Bronchial epithelial cell (primary cell): ENCODE measurements around the gene TGFBR3. TPM values are rescaled to one million over a fixed set of nuclear protein-coding genes. Genes with fewer than 3 reads are reported as not detected.

Source experiments
- DNase-seq: peaks from one replicate; pipeline ENCODE4 v3.0.0-alpha.2; 2010; ENCODE audit warnings: low read depth
- FAIRE-seq: peaks from 2 replicates; lab custom pipeline; 2011; peaks lifted over from hg19 to GRCh38; lab: Jason Lieb, UNC
- H3K27me3 ChIP-seq: 2 replicates; pipeline ENCODE4 v1.5.1; 2011; ENCODE audit warnings: low read length; ENCODE audit not compliant: control insufficient read depth, insufficient read depth
- H3K36me3 ChIP-seq: 2 replicates; pipeline ENCODE4 v1.5.1; 2011; ENCODE audit warnings: low read length; ENCODE audit not compliant: control insufficient read depth, insufficient read depth
- H3K4me3 ChIP-seq: 2 replicates; pipeline ENCODE4 v1.5.1; 2011; ENCODE audit warnings: mild to moderate bottlenecking, low read depth, low read length, control low read depth
- CTCF ChIP-seq: IDR thresholded peaks from 2 replicates; pipeline ENCODE4 v1.5.1; 2011; ENCODE audit warnings: mild to moderate bottlenecking, moderate library complexity, low read length, control low read depth, inconsistent platforms; ENCODE audit not compliant: insufficient read depth, severe bottlenecking
- total RNA-seq: library from RNA; depleted of rRNA; stranded (reverse); fragments of >200 nt; gene quantifications from 2 replicates; pipeline ENCODE4 v1.2.1, GENCODE V29; 2014

The TGFBR3 gene
- total RNA-seq, 1 donor from 2014 or later, result 1.8 TPM

GRCh38 chr1:91900562-91900961 lies 14.6 kb upstream of the TGFBR3 start:
- Histone ChIP-seq H3K27me3 (no peaks in the 10 kb centered on the region), H3K4me3 (no peak overlapping the region), H3K36me3 (no peaks in the 10 kb centered on the region)
- DNase-seq, result peak; percentile 96
- FAIRE-seq, result no peak
- TF ChIP-seq CTCF, result no peak

GRCh38 chr1:91897016-91897415 lies 11.1 kb upstream of the TGFBR3 start:
- no peaks in the 10 kb centered on the region for H3K27me3 ChIP-seq
- DNase-seq, result no peak

GRCh38 chr1:91895832-91896556 lies 10.0 kb upstream of the TGFBR3 start:
- H3K36me3 ChIP-seq, result no peaks in the 10 kb centered on the region
- FAIRE-seq, result no peak
- no peak for DNase-seq
- no peak for TF ChIP-seq CTCF
- no peaks in the 10 kb centered on the region for H3K27me3 ChIP-seq
- no peak overlapping the region for H3K4me3 ChIP-seq

More at GRCh38 chr1:91897016-91897415, 11.1 kb upstream of the TGFBR3 start:
- FAIRE-seq, result no peak
- Histone ChIP-seq H3K36me3 (no peaks in the 10 kb centered on the region), H3K4me3 (no peak overlapping the region)
- TF ChIP-seq CTCF, result no peak

GRCh38 chr1:91894036-91894761 lies 8.2 kb upstream of the TGFBR3 start:
- no peaks in the 10 kb centered on the region for H3K36me3 ChIP-seq
- no peaks in the 10 kb centered on the region for H3K27me3 ChIP-seq
- peak; percentile 23 for DNase-seq
- H3K4me3 ChIP-seq, result no peak overlapping the region
- FAIRE-seq, result no peak
- TF ChIP-seq CTCF, result no peak

- Histone ChIP-seq H3K27me3 (no peaks in the 10 kb centered on the region), H3K4me3 (no peak overlapping the region), H3K36me3 (no peaks in the 10 kb centered on the region)
- no peak for TF ChIP-seq CTCF
- FAIRE-seq (no peak), DNase-seq (no peak)
These were observed 6.0 kb upstream of the TGFBR3 start for GRCh38 chr1:91891969-91892368.

- TF ChIP-seq CTCF, result no peak
- Histone ChIP-seq H3K27me3 (no peaks in the 10 kb centered on the region), H3K36me3 (no peaks in the 10 kb centered on the region), H3K4me3 (no peak overlapping the region)
- no peak for DNase-seq
- no peak for FAIRE-seq
These were observed 5.5 kb upstream of the TGFBR3 start for GRCh38 chr1:91891454-91891853.
